PC-9 (cell line): ENCODE measurements around the gene DUOXA1. TPM values are rescaled to one million over a fixed set of nuclear protein-coding genes. Genes with fewer than 3 reads are reported as not detected.

Experiments
- BruUV-seq: library from RNA; stranded (reverse); fragments of 400-500 nt; replicated peaks from 2 replicates; lab custom pipeline; 2021; lab: Mats Ljungman, UMichigan
- CTCF ChIA-PET: fragments of 300-600 bp; sonication (Branson Sonifier 250); formaldehyde crosslinking; loops from one replicate; lab custom pipeline; 2022; ENCODE audit warnings: antibody characterized with exemption; lab: Charles Lee
- POLR2A ChIA-PET: fragments of 300-600 bp; sonication (Branson Sonifier 250); formaldehyde crosslinking; loops from one replicate; lab custom pipeline; 2022; ENCODE audit warnings: antibody characterized with exemption; ENCODE audit not compliant: unreplicated experiment; lab: Charles Lee
- DNase-seq, 2 experiments: peaks; one replicate each; pipeline versions ENCODE4 v3.0.0 to v3.0.0-alpha.2; 2015 to 2022; ENCODE audit warnings: mixed read lengths in 1 of 2
- H2AFZ ChIP-seq: fragments of 200-600 bp; sonication (generic); 2 replicates; pipeline ENCODE4 v1.8.1; 2017; ENCODE audit warnings: antibody characterized with exemption
- H3F3A ChIP-seq: fragments of 200-600 bp; sonication (generic); 2 replicates; pipeline ENCODE4 v1.8.1; 2017; ENCODE audit warnings: antibody characterized with exemption, mild to moderate bottlenecking, low read depth; ENCODE audit not compliant: insufficient read depth
- H3K27ac ChIP-seq: fragments of 200-600 bp; sonication (generic); 2 replicates; pipeline ENCODE4 v1.6.1; 2016; ENCODE audit warnings: mixed run types
- H3K27me3 ChIP-seq: fragments of 200-600 bp; sonication (generic); 2 replicates; pipeline ENCODE4 v1.6.1; 2016; ENCODE audit warnings: low read depth, mixed run types; ENCODE audit not compliant: insufficient read depth
- H3K36me3 ChIP-seq: fragments of 200-600 bp; sonication (generic); 2 replicates; pipeline ENCODE4 v1.6.1; 2016; ENCODE audit warnings: low read depth, mixed run types
- H3K4me1 ChIP-seq: fragments of 200-600 bp; sonication (generic); replicated peaks from 2 replicates; pipeline ENCODE4 v1.6.1; 2016; ENCODE audit warnings: mixed run types; ENCODE audit not compliant: insufficient read depth
- H3K4me2 ChIP-seq: fragments of 200-600 bp; sonication (generic); 2 replicates; pipeline ENCODE4 v1.6.1; 2017; ENCODE audit warnings: mixed run types
- H3K4me3 ChIP-seq: fragments of 200-600 bp; sonication (generic); 2 replicates; pipeline ENCODE4 v1.6.1; 2016; ENCODE audit warnings: mixed run types
- H3K79me2 ChIP-seq: fragments of 200-600 bp; sonication (generic); 2 replicates; pipeline ENCODE4 v1.6.1; 2017; ENCODE audit warnings: low read depth, mixed run types
- H3K9me2 ChIP-seq: fragments of 200-600 bp; sonication (generic); 2 replicates; pipeline ENCODE4 v1.8.1; 2017; ENCODE audit warnings: mild to moderate bottlenecking; ENCODE audit not compliant: insufficient read depth
- H3K9me3 ChIP-seq: fragments of 200-600 bp; sonication (generic); 2 replicates; pipeline ENCODE4 v1.8.1; 2016; ENCODE audit warnings: low read depth; ENCODE audit not compliant: insufficient read depth
- H4K20me1 ChIP-seq: fragments of 200-600 bp; sonication (generic); 2 replicates; pipeline ENCODE4 v1.8.1; 2017; ENCODE audit not compliant: insufficient read depth
- EZH2 ChIP-seq: fragments of 200-600 bp; sonication (generic); IDR thresholded peaks from 2 replicates; pipeline ENCODE4 v1.8.0; 2017; ENCODE audit warnings: antibody characterized with exemption, low read depth
- intact Hi-C: fragments of 100-400 bp; cut with micrococcal nuclease; formaldehyde crosslinking; loops from one replicate; pipeline ENCODE4 v1.10.0; 2022; ENCODE audit not compliant: unreplicated experiment
- total RNA-seq: library from RNA; stranded (reverse); gene quantifications from 2 replicates; pipeline ENCODE4 v1.2.3, GENCODE V29; 2021
- TF ChIP-seq, protein P1 (sequence below): fragments of 200-600 bp; sonication (generic); conservative IDR thresholded peaks from 2 replicates; pipeline ENCODE4 v1.6.1; 2017; ENCODE audit warnings: mixed run types, antibody characterized with exemption, mild to moderate bottlenecking, moderate library complexity

DUOXA1 gene
- total RNA-seq, 1 experiment from 2014 or later: 0.33 TPM

DNA sequence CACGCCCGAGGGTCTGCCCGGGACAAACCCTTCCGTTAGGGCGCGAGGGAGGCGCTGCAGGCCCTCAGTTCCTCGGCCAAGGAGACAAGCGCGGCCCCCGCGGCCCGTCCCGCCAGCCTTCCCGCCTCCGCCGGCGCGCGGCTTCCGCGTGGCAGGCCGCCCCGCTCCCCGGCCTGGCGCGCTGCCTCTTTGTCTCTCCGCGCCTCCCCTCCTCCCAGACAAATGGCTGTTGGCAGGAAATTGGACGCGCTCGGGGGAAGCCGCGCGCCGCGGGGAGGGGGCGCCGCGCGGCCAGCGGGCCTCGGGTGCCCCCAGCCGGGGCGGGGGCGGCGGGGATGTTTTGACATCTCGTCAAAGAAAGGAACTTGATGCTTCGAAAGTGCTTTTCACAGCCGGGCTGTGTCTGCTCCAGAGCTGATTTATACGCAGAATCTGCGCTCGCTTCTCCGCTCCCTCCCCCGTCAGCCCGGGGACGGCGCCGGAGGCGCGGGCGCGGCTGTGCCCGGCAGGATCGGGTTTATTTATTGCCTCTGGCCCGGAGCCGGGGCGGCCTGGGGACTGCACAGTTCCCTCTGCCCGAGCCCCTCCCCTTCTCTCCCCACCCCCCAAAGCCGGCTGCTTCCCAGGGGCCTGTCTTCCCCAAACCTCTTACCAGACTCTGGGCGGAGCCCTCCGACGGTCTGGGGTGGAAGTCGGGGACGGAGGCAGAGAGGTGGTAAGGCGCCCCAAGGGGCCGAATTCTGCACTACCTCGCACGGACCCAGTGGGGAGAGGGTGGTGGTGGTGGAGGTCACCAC is 37.4 kb upstream of the DUOXA1 start:
- no peaks in the 10 kb centered on the region for H4K20me1 ChIP-seq
- no peaks in the 10 kb centered on the region for H3K36me3 ChIP-seq
- ChIA-PET CTCF (interaction anchor here (0.8 to 2.2 kb wide), 2 partner anchors 14 to 40 kb away, joined by 3 to 6 read pairs; no protein-coding TSS in a partner anchor), POLR2A (interaction anchor here (0.6 to 0.7 kb wide), 2 partner anchors 20 to 112 kb away, joined by 3 to 4 read pairs; no protein-coding TSS in a partner anchor)
- no peaks in the 10 kb centered on the region for H3K9me3 ChIP-seq
- no TSS peak for BruUV-seq
- H3K27ac ChIP-seq: peak overlapping the region; percentile 32; the same call in 1 of the 2 replicates
- H3K79me2 ChIP-seq: no peaks in the 10 kb centered on the region
- no peaks in the 10 kb centered on the region for H3K9me2 ChIP-seq
- peak overlapping the region; percentile 89 for H2AFZ ChIP-seq
- H3F3A ChIP-seq: no peaks in the 10 kb centered on the region; the same call in 1 of the 2 replicates
- H3K4me1 ChIP-seq: peaks cover 11% of the 10 kb centered on the region
- no peaks in the 10 kb centered on the region for H3K27me3 ChIP-seq
- peak overlapping the region; percentile 62; the same call in 1 of the 2 replicates for H3K4me3 ChIP-seq
- no peak for TF ChIP-seq EZH2
- TF ChIP-seq, protein P1, sequence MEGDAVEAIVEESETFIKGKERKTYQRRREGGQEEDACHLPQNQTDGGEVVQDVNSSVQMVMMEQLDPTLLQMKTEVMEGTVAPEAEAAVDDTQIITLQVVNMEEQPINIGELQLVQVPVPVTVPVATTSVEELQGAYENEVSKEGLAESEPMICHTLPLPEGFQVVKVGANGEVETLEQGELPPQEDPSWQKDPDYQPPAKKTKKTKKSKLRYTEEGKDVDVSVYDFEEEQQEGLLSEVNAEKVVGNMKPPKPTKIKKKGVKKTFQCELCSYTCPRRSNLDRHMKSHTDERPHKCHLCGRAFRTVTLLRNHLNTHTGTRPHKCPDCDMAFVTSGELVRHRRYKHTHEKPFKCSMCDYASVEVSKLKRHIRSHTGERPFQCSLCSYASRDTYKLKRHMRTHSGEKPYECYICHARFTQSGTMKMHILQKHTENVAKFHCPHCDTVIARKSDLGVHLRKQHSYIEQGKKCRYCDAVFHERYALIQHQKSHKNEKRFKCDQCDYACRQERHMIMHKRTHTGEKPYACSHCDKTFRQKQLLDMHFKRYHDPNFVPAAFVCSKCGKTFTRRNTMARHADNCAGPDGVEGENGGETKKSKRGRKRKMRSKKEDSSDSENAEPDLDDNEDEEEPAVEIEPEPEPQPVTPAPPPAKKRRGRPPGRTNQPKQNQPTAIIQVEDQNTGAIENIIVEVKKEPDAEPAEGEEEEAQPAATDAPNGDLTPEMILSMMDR: peak; percentile 71
- intact Hi-C loops: loop anchor here (1.0 kb wide), 2 partner anchors 31 to 290 kb away; no protein-coding TSS in a partner anchor
- H3K4me2 ChIP-seq: peak overlapping the region; percentile 74
- peak; percentile 57 to 79 for DNase-seq

DNA sequence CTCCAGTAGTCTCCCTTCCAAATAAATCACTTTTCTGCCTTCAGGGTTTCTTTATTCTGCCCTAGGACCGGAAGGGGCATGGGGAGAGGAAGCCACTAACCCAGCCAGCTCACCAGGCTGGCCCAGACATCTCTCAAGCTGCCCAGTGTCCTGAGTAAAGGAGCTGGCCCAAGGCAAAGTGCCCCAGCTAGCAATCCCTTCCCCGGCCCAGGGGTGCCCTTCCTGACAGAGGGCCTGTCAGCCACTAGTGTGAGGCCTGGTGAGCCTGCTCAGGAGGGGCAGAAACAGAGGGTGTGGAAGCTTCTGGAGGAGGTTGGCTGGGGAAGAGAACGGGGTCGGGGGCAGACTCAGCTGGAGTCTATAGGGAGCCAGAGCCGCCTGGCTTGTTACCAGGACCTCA is 35.9 kb upstream of the DUOXA1 start:
- Histone ChIP-seq H2AFZ (no peak overlapping the region), H3K4me1 (peaks cover 11% of the 10 kb centered on the region), H3K79me2 (no peaks in the 10 kb centered on the region), H3K27ac (no peak overlapping the region), H4K20me1 (no peaks in the 10 kb centered on the region), H3K4me2 (no peak overlapping the region), H3F3A (no peaks in the 10 kb centered on the region; the same call in 1 of the 2 replicates), H3K9me2 (no peaks in the 10 kb centered on the region), H3K9me3 (no peaks in the 10 kb centered on the region), H3K27me3 (no peaks in the 10 kb centered on the region), H3K36me3 (no peaks in the 10 kb centered on the region), H3K4me3 (no peak overlapping the region)
- no peak for DNase-seq
- intact Hi-C loops: no loop called here
- TF ChIP-seq, protein P1: no peak
- TF ChIP-seq EZH2: no peak
- no TSS peak for BruUV-seq
- CTCF ChIA-PET: interaction anchor here (0.6 kb wide), 1 partner anchor 32 kb away, joined by 18 read pairs; no protein-coding TSS in a partner anchor
- POLR2A ChIA-PET: no interaction called here

DNA sequence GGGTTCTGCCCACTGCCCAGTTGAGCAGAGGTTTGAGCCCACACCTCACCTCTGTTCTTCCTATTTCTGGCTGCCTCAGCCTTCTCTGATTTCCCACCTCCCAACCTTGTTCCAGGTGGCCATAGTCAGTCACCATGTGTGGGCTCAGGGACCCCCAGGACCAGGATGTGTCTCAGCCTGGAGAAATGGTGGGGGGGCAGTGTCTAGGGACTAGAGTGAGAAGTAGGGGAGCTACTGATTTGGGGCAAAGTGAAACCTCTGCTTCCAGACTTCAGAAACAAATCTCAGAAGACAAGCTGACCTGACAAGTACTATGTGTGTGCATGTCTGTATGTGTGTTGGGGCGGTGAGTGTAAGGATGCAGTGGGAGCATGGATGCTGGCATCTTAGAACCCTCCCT is 35.2 kb upstream of the DUOXA1 start:
- Histone ChIP-seq H3K9me2 (no peaks in the 10 kb centered on the region), H3K27me3 (no peaks in the 10 kb centered on the region), H3K4me3 (no peak overlapping the region), H2AFZ (no peak overlapping the region), H3K4me1 (peaks cover 11% of the 10 kb centered on the region), H4K20me1 (no peaks in the 10 kb centered on the region), H3F3A (no peaks in the 10 kb centered on the region; the same call in 1 of the 2 replicates), H3K79me2 (no peaks in the 10 kb centered on the region), H3K36me3 (no peaks in the 10 kb centered on the region), H3K4me2 (no peak overlapping the region), H3K27ac (no peak overlapping the region), H3K9me3 (no peaks in the 10 kb centered on the region)
- DNase-seq: no peak
- BruUV-seq: no TSS peak
- POLR2A ChIA-PET: no interaction called here
- no peak for TF ChIP-seq EZH2
- TF ChIP-seq, protein P1: no peak
- intact Hi-C loops: no loop called here
- CTCF ChIA-PET: interaction anchor here (0.6 to 1.2 kb wide), 3 partner anchors 32 to 112 kb away, joined by 7 to 18 read pairs (median 7); no protein-coding TSS in a partner anchor
